Suppressor macrophage (primary cell): ENCODE measurements around the gene MAN1B1.

ENCODE experiments used
- DNase-seq, 4 experiments: peaks; one replicate each; pipeline ENCODE4 v3.0.0-alpha.2; 2020 to 2022

The MAN1B1 gene

DNA sequence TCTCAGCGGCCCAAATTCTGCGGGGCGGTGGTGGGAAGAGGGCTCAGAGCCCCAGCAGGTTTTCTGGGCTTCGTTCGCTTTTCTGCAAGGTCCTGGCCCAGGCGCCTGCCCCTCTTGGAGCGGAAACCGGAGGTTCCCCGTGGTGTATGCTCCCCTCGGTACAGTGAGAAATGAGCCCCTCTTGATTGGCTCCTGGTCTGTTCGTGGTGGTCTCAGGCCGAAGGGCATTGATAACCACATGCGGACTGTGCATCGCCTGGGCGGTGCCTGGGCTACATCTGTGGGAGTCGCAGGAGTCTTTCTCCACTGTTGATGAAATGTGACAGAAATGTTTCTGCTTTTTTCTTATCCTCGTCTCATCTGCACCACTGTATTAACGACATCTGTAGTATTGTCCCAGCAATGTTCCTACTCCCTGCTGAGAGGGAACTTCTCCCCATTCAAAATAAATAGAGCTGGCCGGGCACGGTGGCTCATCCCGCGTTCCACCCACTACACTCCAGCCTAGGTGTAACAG is 682 bp downstream of the MAN1B1 start:
- DNase-seq, result peak; percentile 35 to 61 (median 54)

DNA sequence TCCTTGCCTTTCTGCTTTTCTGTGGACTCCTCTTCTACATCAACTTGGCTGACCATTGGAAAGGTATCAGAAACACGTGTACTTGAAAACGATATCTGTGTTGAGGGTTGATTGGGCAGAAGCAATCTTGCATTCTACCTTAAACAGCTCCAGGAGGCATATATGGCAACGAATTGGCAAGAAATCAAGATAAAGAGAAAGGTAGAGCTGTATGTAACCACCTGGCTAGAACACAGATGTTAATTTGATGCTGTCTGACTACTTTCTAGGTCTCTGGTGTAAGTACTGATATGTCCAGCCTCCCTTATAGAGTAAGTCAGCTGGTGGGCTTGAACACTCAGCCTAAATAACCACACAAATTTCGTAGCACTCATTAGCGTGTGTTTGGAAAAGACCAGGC is 1.3 kb downstream of the MAN1B1 start:
- no peak for DNase-seq

DNA sequence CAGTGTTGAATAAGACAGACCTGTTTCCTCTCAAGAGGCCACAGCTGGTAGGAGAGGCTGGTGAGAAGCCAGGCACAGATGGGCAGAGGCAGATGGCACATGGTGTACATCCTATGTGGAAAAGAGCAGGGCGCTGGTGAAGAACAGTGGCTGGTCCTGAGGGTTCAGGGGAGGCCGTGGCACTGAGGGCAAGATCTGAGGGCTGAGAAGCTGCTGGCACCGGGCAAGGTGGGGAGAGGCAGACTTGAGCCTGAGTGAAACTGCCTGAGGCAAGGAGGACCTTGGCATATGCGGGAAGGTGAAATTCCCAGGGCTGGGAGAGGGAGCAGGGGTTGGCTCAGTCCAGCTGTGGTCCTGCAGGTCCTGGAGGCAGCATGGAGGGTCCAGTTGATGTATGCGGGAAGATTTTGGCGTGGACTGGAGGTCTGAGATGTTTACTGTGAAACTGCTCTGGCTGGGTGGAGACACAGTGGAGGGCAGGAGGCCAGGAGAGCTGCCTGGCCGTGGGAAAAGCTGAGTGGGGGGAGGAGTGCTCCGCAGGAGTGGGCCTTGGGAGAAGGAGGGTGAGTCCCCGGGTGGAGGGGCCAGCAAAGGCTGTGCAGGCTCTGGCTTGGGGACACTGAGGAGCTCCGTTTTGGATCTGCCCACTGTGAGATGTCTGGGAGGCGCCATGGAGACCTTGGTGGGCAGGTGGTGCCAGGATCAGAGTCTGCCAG is 2.6 kb downstream of the MAN1B1 start:
- no peak for DNase-seq

DNA sequence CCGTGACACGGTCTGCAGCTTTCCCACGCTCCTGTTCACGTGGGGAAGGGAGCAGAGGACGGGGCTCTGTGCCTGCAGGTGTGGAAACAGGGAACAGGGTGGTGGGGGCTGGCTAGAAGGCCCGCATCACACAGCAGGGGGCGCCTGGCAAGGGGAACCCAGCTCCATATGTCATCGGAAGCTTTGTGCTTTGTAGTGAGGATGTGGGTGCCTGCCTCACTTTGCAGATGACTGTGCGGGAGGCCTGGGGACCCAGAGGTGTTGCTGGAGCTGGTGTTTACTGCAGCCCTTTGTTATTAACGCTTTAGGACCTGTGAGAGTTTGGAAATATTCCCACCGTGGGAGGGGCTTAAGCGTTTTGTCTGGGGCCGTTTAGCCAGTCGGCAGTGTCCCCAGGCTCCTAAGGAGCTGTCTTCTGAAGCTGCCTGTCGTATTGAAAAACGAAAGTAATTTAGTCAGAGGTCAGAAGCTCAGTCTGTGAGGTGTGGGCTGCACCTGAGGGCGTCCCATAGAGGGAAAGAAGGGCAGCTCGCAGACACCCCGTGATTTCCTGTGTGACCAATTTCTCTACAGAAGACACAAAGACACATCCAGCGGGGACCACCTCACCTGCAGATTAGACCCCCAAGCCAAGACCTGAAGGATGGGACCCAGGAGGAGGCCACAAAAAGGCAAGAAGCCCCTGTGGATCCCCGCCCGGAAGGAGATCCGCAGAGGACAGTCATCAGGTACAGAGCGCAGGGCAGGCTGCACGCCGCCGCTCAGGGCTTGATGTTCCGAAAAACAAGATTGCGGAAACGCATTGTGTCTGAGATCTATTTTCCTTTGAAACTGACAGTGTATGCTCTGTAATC is 9.1 kb downstream of the MAN1B1 start:
- peak in 1 of 4 experiments; percentile 36 for DNase-seq

DNA sequence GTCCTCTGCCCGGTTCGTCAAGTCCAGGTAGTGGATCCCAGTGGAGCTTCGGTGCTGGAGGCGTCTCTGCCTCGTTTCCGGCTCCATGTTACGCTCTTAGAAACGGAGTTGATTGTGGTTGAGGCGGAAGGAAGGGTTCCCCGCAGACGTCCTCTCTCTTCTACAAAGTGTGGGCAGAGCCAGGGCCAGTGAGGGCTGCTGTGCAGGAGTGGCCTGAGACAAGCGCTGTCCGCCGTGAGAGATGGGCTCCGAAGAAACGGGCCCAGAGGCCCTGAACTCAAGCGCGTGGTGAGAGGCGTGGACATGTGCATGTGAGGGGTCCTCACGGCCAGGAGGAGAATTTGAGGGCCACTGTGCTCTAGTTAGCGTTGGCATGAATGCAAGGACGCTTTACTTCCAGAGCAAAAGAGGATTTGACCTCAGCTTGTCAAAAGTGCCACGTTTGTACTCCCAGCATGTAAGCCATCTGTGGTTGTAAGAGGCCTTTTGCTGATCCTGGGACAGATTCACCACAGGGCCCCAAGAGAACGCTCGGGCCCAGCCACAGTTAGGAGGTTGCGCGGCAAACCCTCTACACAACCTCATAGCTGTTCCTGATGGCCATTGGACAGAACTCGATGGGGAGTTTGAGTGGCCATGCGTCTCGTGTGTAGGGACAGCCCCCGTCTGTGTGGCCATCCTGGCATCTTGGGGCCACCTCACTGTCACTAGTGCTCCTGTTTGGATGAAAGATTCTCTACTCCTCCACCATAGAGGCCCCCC is 10.2 kb downstream of the MAN1B1 start:
- no peak for DNase-seq

DNA sequence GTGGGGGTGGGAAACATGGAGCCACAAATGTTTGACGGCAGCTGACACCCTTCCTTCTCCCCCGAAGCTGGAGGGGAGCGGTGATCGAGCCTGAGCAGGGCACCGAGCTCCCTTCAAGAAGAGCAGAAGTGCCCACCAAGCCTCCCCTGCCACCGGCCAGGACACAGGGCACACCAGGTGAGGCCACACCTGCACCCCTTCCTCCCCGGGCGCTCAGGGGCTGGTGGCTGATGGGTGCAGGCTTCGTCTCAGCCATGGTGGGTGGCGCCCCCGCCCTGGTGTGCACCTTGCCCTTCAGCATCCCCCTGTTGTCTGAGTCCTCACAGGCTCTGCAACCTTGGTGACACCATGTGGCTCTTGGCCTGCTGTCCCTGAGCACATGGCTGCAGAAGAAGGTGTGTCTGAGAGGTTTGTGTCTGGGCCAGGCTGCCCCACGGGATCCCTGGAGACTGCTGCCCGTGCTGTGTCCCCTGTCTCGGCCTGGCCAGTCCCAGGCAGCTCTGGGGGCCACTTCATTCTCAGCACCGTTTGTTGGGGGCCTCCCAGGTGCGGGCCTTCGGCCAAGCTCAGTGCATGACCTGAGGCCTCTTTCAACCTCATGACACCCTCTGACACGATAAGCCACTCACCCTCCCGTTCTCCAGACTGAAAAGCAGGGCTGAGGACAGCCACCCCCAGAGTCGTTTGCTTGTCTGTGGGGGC is 11.1 kb downstream of the MAN1B1 start:
- DNase-seq, result no peak

DNA sequence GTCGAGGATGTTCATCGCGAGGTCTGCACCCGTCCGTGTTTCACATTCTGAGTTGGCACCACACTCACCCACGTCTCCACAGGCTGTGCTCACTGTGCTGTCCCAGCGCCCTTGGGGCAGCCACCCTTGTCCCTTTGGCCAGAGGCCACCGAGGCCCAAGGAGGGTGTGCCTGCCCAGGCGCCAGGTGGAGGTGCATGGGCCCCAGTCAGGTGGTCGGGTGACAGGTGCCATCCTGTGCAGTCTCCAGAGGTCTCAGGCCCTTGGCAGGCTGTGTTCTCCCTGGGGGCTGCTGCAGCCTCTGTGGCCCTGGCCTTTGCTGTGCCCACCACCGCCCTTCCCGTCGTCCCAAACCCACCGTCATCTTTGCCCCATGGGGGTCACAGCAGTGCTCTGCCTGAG is 12.4 kb downstream of the MAN1B1 start:
- DNase-seq, result no peak

DNA sequence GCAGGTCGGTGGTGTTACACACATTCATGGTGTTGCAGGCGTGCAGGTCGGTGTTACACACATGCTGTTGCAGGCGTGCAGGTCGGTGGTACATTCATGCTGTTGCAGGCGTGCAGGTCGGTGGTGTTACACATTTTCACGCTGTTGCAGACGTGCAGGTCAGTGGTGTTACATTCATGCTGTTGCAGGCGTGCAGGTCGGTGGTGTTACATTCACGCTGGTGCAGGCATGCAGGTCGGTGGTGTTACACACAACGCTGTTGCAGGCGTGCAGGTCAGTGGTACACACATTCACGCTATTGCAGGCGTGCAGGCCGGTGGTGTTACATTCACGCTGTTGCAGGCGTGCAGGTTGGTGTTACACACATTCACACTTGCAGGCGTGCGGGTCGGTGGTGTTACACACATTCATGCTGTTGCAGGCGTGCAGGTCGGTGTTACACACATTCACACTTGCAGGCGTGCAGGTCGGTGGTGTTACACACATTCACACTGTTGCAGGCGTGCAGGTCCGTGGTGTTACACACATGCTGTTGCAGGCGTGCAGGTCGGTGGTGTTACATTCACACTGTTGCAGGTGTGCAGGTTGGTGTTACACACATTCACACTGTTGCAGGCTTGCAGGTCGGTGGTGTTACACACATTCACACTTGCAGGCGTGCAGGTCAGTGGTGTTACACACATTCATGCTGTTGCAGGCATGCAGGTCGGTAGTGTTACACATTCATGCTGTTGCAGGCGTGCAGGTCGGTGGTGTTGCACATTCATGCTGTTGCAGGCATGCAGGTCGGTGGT is 16.6 kb downstream of the MAN1B1 start:
- DNase-seq, result no peak

DNA sequence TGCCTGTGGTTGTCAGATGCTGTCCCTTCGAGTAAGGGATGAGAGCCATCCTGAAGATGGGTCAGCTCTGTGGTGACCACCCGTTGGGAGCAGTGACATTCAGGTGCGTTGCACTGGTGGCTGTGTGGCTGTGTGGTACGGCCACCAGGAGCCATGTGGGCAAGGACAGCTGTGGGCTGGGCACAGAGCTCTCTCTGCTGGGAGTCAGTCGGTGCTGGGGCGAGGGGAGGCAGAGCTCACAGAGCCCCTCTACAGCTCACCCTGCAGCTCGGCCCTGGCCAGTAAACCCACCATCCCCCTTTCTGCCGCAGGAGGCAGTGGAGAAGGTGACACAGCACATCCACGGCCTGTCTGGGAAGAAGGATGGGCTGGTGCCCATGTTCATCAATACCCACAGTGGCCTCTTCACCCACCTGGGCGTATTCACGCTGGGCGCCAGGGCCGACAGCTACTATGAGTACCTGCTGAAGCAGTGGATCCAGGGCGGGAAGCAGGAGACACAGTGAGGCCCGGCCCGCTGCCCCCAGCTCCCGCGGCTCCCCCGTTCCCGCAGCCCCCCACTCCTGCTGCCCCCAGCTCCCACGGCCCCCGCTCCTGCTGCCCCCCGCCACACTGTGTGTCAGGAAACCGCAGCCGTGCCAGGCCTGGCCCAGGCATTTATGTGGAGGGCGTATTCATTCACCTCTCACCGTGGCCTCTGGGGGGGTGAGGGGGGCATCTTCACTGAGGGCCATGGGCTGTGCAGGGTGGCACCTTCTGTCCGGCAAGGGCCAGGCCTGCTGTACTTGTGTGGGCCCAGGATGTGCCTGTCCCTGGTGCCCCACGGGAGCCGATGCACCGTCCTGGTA is 19.3 kb downstream of the MAN1B1 start:
- DNase-seq, result no peak

DNA sequence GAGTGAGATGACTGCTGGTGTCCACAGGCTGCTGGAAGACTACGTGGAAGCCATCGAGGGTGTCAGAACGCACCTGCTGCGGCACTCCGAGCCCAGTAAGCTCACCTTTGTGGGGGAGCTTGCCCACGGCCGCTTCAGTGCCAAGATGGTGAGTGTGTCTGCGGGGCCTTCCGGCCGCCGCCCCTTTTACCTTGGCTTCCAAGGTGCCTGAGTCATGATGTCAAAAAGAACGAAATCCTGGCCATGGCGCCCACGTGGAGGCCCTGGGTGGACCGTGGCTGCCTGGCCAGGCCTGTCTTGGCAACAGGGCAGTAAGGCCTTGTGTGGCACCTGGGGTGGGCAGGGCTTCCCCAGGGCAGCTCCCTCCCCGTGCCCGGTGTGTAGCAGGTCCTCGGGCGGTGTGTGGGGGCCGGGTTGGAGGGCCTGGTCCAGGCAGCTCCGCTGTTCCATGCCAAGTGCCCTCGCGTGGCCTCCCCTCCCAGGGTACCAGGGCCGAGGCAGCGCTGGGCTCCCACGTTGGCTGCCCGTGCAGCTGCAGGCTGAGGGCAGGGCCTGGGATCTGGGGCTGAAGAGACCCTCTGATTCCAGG is 20.0 kb downstream of the MAN1B1 start:
- DNase-seq, result no peak

DNA sequence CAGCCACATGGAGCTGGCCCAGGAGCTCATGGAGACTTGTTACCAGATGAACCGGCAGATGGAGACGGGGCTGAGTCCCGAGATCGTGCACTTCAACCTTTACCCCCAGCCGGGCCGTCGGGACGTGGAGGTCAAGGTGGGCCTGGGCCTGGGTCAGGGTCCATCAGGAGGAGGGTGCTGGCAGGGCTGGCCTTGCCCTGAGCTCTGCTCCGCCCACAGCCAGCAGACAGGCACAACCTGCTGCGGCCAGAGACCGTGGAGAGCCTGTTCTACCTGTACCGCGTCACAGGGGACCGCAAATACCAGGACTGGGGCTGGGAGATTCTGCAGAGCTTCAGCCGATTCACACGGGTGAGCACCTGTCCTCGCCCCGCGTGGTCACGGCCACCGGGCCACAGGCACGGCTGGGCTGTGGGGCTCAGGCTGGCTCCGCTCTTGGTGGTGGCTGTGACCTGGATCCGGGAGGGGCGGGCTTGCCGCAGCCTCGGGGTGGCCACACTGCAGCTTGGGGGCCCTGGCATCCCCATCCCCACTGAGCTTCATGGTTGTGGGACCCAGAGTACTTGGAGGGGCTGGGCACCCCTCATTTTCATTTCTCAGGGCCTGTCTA is 20.6 kb downstream of the MAN1B1 start:
- no peak for DNase-seq

DNA sequence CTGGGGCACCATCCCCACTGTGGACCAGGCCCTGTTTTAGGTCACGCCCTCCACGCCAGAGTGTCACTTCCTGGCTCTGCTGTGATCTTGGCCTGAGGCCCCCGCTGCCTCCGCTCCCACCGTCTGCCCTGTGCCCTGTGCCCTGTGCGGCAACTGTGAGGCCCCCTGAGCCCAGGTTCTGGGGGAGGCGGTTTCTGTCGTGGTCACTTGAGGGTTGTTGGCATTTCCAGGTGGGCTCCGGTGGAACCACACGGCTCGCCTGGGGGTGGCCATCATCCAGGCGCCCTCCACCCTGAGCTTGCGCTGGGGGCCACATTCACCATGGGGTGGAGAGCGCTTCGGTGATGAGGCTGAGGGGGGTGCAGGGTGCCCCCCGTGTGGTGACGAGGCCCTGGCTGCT is 21.2 kb downstream of the MAN1B1 start:
- DNase-seq, result no peak

DNA sequence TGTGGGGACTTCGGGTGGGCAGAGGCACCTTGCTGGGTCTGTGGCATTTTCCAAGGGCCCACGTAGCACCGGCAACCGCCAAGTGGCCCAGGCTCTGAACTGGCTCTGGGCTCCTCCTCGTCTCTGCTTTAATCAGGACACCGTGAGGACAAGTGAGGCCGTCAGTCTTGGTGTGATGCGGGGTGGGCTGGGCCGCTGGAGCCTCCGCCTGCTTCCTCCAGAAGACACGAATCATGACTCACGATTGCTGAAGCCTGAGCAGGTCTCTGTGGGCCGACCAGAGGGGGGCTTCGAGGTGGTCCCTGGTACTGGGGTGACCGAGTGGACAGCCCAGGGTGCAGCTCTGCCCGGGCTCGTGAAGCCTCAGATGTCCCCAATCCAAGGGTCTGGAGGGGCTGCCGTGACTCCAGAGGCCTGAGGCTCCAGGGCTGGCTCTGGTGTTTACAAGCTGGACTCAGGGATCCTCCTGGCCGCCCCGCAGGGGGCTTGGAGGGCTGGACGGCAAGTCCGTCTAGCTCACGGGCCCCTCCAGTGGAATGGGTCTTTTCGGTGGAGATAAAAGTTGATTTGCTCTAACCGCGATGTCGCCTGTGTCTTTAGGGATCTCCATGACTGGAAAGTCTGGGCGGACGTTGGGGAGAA is 21.9 kb downstream of the MAN1B1 start:
- no peak for DNase-seq

DNA sequence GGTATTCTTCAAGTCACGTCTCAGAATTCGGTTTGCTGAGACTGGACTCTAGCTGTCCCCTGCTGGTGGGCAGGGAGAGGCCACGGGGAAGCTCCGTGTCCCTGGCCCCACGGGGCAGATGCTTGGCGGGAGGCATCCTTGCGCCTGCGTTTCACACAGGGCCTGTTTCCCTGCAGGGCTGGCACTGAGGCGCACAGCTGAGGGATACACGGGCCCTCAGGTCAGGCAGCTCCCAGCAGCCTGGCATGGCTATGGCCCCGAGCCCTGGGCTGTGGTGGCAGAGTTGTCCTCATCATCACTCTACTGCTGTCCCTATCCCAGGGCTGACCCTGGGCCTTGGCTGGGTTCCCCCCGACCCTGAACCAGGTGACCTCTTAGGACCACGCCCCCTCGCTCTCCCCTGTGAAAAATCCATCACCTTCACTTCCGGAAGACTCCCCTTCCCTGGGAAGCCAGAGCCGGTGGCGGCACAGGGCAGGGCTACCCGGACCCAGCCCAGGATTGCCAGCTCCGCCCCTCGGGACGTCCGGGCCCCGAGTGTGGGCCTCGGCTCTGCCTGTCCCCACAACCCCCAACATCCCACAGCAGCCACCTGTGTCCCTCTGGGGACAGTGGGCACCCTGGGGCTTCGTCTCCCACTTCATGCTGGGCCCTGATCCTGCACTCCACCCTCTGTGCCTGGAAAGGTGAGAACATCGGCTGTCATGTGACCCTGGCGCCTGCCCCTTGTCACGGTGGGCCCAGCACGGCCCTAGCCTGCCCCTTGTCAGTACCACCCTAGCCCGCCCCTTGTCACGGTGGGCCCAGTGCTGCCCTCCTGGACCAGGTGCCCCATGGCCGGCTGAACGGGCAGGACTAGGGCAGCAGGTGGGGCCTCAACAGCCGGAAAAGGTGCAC is 22.7 kb downstream of the MAN1B1 start:
- DNase-seq, result no peak

DNA sequence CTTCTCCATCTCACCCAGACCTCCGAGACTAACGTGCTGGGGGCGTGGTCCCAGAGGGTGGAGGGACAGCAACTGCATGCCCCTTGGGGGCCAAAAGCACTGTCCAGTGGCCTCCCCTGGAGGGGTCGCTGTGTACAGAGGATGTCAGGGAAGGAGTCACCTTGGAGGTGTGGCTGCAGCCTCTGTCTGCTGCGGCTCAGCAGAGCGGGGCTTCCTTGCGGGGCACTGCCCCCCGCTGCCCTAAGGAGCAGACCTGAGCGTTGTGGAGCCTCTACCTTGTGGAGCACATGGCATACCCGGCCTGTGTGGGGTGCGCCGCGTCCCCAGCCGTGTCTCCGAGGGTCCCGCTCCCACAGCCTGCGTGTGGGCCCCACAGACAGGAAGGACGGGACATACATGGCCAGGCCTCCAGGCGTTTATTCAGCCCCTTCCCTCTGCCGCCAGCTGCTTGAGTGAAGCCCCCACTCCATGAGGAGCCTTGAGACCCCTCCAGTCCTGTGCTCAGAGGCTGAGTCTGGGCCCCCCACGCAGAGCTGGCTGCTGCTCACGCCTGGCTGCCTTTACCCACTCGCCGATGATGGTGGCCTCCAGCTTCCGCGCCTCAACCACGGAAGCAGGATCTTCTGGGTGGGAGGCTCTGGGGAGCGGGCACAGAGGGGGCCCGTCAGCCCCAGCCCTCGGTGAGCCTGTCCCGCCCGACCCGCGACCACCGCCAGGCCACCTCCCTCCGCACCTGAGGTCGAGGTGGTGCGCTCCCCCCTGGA is 23.5 kb downstream of the MAN1B1 start:
- DNase-seq, result no peak

DNA sequence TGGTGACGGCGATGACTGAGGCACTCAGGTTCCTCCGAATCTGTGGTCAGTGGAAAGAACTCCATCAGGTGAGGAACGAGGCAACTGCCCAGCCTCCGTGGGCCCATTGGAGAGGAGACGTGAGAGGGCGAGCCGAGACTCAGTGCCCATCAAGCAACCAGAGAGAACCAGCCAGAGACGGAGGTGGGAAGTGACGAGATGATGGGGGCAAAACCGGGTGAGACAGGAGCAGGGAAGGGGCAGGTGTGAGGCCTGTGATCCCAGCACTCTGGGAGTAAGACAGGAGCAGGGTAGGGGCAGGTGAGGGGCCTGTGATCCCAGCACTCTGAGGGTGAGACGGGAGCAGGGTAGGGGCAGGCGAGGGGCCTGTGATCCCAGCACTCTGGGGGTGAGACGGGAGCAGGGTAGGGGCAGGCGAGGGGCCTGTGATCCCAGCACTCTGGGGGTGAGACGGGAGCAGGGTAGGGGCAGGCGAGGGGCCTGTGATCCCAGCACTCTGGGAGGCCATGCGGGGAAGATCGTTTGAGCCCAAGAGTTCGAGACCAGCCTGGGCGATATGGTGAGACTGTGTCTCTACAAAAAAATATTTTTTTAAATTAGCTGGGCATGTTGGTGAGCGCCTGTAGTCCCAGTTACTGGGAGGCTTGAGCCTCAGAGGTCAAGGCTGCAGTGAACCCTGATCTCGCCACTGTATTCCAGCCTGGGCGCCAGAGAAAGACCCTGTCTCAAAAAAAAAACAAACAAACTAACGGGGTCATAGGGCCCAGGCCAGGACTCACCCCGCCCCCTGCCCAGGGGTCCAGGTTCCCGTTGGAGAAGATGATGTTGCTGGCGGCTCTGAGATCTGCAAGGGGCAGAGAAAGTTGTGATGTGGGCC is 24.4 kb downstream of the MAN1B1 start:
- DNase-seq, result no peak
